Stomach (tissue), 9 donors: ENCODE data around the gene CHST7. TPM values are rescaled to one million over a fixed set of nuclear protein-coding genes. Genes with fewer than 3 reads are reported as not detected.
A peak's percentile ranks its signal among the peaks of the same experiment; 100 is the strongest.

Experiments used
- DNase-seq, 2 donors: peaks; one replicate each; pipeline versions ENCODE4 v3.0.0 to v3.0.0-alpha.2; 2013 to 2019
- H3K27ac ChIP-seq, 5 donors: fragments of 200-600 bp in 4 of 5; sonication (generic) in 4 of 5; one replicate each; pipeline ENCODE4 v1.5.1; 2013 to 2019; ENCODE audit warnings: mild to moderate bottlenecking in 1 of 5, moderate library complexity in 1 of 5
- H3K27me3 ChIP-seq, 3 donors: fragments of 200-600 bp; sonication (generic); one replicate each; pipeline ENCODE4 v1.5.1; 2017 to 2019; ENCODE audit warnings: mixed run types in 1 of 3
- H3K36me3 ChIP-seq, 4 donors: fragments of 200-600 bp; sonication (generic); 1 replicate in 3 of 4; 2 replicates in 1 of 4; pipeline ENCODE4 v1.5.1; 2016 to 2019
- H3K4me1 ChIP-seq, 4 donors: fragments of 200-600 bp; sonication (generic); one replicate each; pipeline ENCODE4 v1.5.1; 2016 to 2019
- H3K4me3 ChIP-seq, 4 donors: fragments of 200-600 bp; sonication (generic) in 3 of 4; one replicate each; pipeline ENCODE4 v1.5.1; 2016 to 2019; ENCODE audit warnings: mild to moderate bottlenecking in 1 of 4
- H3K9me3 ChIP-seq, 4 donors: fragments of 200-600 bp; sonication (generic); one replicate each; pipeline ENCODE4 v1.5.1; 2016 to 2019
- EP300 ChIP-seq: sonication (generic); formaldehyde crosslinking; IDR thresholded peaks from one replicate; pipeline ENCODE4 v1.6.1; 2017; ENCODE audit warnings: antibody characterized with exemption
- POLR2A ChIP-seq, 4 donors: fragments of 450-650 bp; IDR thresholded peaks; one replicate each; pipeline ENCODE4 v1.6.1; 2016; ENCODE audit warnings: antibody characterized with exemption in 4 of 4, control low read depth in 2 of 4, mild to moderate bottlenecking in 1 of 4, moderate library complexity in 1 of 4
- POLR2AphosphoS5 ChIP-seq, 3 donors: sonication (generic); formaldehyde crosslinking; IDR thresholded peaks; one replicate each; pipeline ENCODE4 v1.6.1; 2016; ENCODE audit warnings: antibody characterized with exemption in 3 of 3
- WGBS, 5 donors: extraction: QIAGEN DNeasy Blood & Tissue Kit in 3 of 5; methylation state at CpG; one replicate each; pipeline versions ENCODE4 v1.1.5 to v1.1.7; 2013 to 2018; 5-methylcytosine and 5-hydroxymethylcytosine counted together
- intact Hi-C: fragments of 100-400 bp; cut with DNase I; formaldehyde crosslinking; loops from one replicate; pipeline ENCODE4 v1.15.1; 2023; ENCODE audit warnings: low total_unique reads
- polyA plus RNA-seq, 3 donors: library from polyadenylated mRNA; stranded (reverse); fragments of 200-250 nt; gene quantifications; one replicate each; pipeline ENCODE4 v1.2.3, GENCODE V29; 2013
- total RNA-seq, 5 donors: library from RNA; depleted of rRNA; stranded (reverse); fragments of >200 nt; gene quantifications; one replicate each; pipeline versions ENCODE4 v1.1.0 to v1.2.3, GENCODE V29; 2014 to 2016
- TF ChIP-seq, protein P1 (sequence below), 7 experiments: fragments of 450-650 bp in 4 of 7; fragments of 200-600 bp in 3 of 7; sonication (generic) in 3 of 7; IDR thresholded peaks; one replicate each; pipeline ENCODE4 v1.5.1; 2016 to 2019; ENCODE audit warnings: antibody characterized with exemption in 7 of 7, control low read depth in 2 of 7, mild to moderate bottlenecking in 1 of 7
- donor health status: healthy with polysubstance abuse.
- donor health status: Bipolar disorder and iron deficiency.
- donor health status: healthy.

Gene CHST7
- total and polyA plus RNA-seq, 8 donors, result 0.29 to 10.1 (median 2.1) TPM

DNA sequence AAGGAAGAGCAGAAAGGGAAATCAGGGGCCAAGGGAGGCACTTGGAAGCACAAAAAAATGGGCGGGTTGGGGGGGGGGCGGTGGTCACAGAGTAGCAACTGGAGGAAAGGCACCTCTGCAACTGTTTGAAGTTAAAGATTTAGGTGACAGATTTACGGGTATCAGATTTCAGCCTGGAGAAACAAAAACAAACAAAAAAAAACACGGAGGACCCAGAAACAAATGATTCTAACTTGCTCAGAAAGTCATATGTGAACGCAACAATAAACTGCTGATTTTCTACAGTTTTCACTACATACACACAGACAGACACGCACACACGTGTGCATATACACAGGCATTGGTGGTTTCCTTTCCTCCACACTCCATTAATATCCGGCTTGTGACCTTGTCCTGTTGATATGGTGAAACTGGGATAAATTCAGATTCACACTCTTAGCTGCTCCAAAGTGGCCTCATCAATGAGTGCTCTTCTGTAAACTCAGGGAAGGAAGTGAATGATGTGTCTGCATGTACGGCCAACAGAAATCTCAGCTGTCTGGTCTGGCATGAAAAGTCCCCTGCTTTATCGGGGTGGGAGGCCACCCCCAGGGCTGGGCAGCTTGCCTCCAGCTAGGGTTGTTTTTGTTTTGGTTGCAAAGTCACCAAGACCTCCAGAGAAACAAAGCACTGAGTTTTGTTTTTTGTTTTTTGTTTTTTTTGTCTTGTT lies 54.3 kb downstream of the CHST7 start:
- Histone ChIP-seq H3K27ac (peak overlapping the region in 4 of 5 donors; percentile 37 to 73 (median 52)), H3K4me3 (no peak overlapping the region), H3K36me3 (peaks cover 0 to 5% (median 0%) of the 10 kb centered on the region in 4 donors), H3K4me1 (peaks cover 0 to 26% (median 5%) of the 10 kb centered on the region in 4 donors), H3K9me3 (no peaks in the 10 kb centered on the region), H3K27me3 (no peaks in the 10 kb centered on the region)
- no peak for TF ChIP-seq POLR2AphosphoS5 (IDR thresholded peaks at IDR 0.05)
- no peak for TF ChIP-seq POLR2A (IDR thresholded peaks at IDR 0.05)
- no peak for TF ChIP-seq EP300
- TF ChIP-seq, protein P1, sequence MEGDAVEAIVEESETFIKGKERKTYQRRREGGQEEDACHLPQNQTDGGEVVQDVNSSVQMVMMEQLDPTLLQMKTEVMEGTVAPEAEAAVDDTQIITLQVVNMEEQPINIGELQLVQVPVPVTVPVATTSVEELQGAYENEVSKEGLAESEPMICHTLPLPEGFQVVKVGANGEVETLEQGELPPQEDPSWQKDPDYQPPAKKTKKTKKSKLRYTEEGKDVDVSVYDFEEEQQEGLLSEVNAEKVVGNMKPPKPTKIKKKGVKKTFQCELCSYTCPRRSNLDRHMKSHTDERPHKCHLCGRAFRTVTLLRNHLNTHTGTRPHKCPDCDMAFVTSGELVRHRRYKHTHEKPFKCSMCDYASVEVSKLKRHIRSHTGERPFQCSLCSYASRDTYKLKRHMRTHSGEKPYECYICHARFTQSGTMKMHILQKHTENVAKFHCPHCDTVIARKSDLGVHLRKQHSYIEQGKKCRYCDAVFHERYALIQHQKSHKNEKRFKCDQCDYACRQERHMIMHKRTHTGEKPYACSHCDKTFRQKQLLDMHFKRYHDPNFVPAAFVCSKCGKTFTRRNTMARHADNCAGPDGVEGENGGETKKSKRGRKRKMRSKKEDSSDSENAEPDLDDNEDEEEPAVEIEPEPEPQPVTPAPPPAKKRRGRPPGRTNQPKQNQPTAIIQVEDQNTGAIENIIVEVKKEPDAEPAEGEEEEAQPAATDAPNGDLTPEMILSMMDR (IDR thresholded peaks at IDR 0.05), result no peak
- DNase-seq, result peak in 1 of 2 donors; percentile 15
- intact Hi-C loops, result no loop called here
- WGBS, 5 donors, result 54 to 72% (median 61%) methylated on average over 10 of the region's 10 CpGs

DNA sequence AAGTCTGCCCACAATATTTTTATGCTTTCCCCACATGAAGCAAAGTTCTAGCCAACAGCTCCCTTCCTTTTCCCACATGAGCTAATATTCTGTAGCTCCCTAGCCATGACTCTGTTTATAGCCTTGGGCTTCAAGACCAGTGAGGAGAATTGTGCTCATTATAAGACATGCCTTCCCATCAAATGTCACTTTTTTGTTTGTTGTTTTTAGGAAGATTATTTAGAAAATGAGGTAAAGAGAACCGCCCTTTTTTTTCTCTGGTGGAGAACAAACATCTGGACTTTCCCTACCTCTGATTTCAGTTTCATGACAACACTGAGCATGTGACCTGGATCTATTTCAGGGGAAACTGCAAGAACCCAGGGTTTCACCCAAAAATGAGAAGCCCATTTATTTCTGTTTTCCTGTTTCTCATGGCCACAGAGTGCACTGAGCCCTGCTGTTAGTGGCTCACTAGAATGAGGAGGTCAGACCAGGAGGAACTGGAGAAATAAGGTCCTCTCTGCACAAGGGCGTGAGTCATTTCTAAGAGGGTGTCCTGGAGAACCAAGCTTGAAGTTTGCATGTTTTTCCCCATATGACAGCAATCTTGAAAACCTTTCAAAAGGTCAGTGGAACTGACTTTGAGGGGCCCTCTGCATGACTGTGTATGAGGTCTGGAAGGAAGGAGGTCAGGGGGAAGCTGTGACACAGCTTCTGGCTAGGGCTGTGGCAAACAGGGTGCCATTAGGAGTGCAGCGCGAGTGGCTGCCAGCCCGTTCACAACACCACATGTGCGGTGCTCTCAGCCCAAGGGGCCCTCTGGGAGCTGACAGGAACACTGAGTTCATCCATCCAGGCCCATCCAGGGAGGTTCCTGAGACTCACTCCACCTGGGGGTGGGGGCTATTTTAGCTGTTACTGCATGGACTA lies 55.2 kb downstream of the CHST7 start:
- peak in 1 of 2 donors; percentile 32 for DNase-seq
- peaks cover 0 to 5% (median 0%) of the 10 kb centered on the region in 4 donors for H3K36me3 ChIP-seq
- H3K9me3 ChIP-seq, result no peaks in the 10 kb centered on the region
- intact Hi-C loops, result no loop called here
- no peak for TF ChIP-seq EP300
- TF ChIP-seq POLR2AphosphoS5 (IDR thresholded peaks at IDR 0.05), result no peak
- TF ChIP-seq POLR2A (IDR thresholded peaks at IDR 0.05), result no peak
- TF ChIP-seq, protein P1 (IDR thresholded peaks at IDR 0.05), result no peak
- H3K4me1 ChIP-seq, result peaks cover 0 to 17% (median 4%) of the 10 kb centered on the region in 4 donors
- peak overlapping the region; percentile 43 to 73 (median 46) for H3K27ac ChIP-seq
- WGBS, 5 donors, result 33 to 70% (median 61%) methylated on average over 2 to 6 of the region's 6 CpGs
- H3K4me3 ChIP-seq, result no peak overlapping the region
- no peaks in the 10 kb centered on the region for H3K27me3 ChIP-seq

DNA sequence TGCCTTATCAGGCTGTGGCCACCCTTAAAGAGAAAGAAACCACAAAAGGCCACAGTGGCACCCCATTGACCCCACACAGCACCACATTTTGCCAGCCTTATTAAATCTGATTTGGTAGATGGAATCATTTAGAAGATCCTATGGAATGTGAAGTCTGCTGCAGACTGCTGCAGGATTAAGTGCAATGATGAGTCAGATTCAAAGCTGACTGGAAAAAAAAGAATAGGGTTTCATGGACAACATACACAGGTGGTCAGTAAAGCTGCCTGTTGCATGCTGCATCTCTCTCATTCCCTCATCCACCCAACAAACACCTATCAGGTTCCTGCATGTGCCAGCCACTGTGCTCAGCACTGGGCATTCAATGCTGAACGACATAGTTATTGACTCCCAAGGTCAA lies 56.6 kb downstream of the CHST7 start:
- peak overlapping the region in 2 of 5 donors; percentile 58 to 73 for H3K27ac ChIP-seq
- H3K4me3 ChIP-seq, result no peak overlapping the region
- H3K9me3 ChIP-seq, result no peaks in the 10 kb centered on the region
- intact Hi-C loops, result no loop called here
- no peak for TF ChIP-seq POLR2A (IDR thresholded peaks at IDR 0.05)
- TF ChIP-seq POLR2AphosphoS5 (IDR thresholded peaks at IDR 0.05), result no peak
- TF ChIP-seq EP300, result no peak
- TF ChIP-seq, protein P1 (IDR thresholded peaks at IDR 0.05), result no peak
- peaks cover 0 to 11% (median 3%) of the 10 kb centered on the region in 4 donors for H3K4me1 ChIP-seq
- no peak for DNase-seq
- H3K36me3 ChIP-seq, result peaks cover 0 to 5% (median 0%) of the 10 kb centered on the region in 4 donors
- no peaks in the 10 kb centered on the region for H3K27me3 ChIP-seq
- 50 to 100% (median 90%) methylated on average over 1 of the region's 1 CpG for WGBS, 5 donors

DNA sequence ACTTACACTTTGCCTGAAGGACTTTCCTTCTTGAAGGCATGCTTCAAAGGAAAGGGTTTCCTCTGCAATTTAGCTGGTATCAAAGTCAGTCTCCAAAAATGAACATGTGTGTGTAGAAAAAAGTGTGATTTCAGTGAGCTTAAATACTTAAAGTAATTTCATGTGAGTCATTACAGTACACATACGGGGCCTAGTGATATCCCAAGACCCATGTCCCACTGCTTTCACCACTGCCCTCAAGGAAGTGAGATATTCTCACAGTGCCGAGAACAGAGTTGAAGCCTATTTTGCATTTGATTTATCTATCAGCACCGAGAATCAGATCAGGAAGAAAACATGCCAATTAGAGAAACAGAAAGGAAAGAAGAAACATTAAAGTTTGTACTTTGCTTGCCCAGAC lies 61.0 kb downstream of the CHST7 start:
- Histone ChIP-seq H3K9me3 (no peaks in the 10 kb centered on the region), H3K36me3 (peaks cover 0 to 5% (median 0%) of the 10 kb centered on the region in 4 donors), H3K27ac (no peak overlapping the region), H3K4me3 (no peak overlapping the region), H3K4me1 (peaks cover 0 to 4% (median 0%) of the 10 kb centered on the region in 4 donors), H3K27me3 (no peaks in the 10 kb centered on the region)
- DNase-seq, result peak in 1 of 2 donors; percentile 12
- intact Hi-C loops, result no loop called here
- 55 to 73% (median 66%) methylated on average over 3 of the region's 3 CpGs for WGBS, 5 donors
- TF ChIP-seq EP300 (no peak), POLR2AphosphoS5 (IDR thresholded peaks at IDR 0.05) (no peak), POLR2A (IDR thresholded peaks at IDR 0.05) (no peak)
- TF ChIP-seq, protein P1 (IDR thresholded peaks at IDR 0.05), result no peak
